Spleen (tissue), 7 donors: ENCODE results near the gene ABCG4.

Experiments
- POLR2A ChIP-seq, 3 donors: fragments of 450-650 bp; IDR thresholded peaks; one replicate each; pipeline ENCODE4 v1.5.1; 2017; ENCODE audit warnings: antibody characterized with exemption in 3 of 3, mild to moderate bottlenecking in 1 of 3
- POLR2AphosphoS5 ChIP-seq, 3 donors: sonication (generic); formaldehyde crosslinking; IDR thresholded peaks; one replicate each; pipeline ENCODE4 v1.5.1; 2017; ENCODE audit warnings: antibody characterized with exemption in 3 of 3
- TF ChIP-seq, protein P1 (sequence below), 11 experiments: fragments of 200-600 bp in 7 of 11; fragments of 450-650 bp in 4 of 11; sonication (generic) in 4 of 11; IDR thresholded peaks in 8 of 11; conservative IDR thresholded peaks in 3 of 11; 1 replicate in 7 of 11; 2 replicates in 4 of 11; pipeline versions ENCODE4 v1.4.0 to v1.8.0; 2016 to 2021; ENCODE audit warnings: antibody characterized with exemption in 11 of 11, inconsistent platforms in 4 of 11, mild to moderate bottlenecking in 1 of 11
- donor health status: DM: no; HTN: no; CAD: no; lungs with moderate emphysema.
- donor health status: DM: no; HTN: no; CAD: no.
- donor health status: DM: no; HTN: no; CAD: no.

DNA sequence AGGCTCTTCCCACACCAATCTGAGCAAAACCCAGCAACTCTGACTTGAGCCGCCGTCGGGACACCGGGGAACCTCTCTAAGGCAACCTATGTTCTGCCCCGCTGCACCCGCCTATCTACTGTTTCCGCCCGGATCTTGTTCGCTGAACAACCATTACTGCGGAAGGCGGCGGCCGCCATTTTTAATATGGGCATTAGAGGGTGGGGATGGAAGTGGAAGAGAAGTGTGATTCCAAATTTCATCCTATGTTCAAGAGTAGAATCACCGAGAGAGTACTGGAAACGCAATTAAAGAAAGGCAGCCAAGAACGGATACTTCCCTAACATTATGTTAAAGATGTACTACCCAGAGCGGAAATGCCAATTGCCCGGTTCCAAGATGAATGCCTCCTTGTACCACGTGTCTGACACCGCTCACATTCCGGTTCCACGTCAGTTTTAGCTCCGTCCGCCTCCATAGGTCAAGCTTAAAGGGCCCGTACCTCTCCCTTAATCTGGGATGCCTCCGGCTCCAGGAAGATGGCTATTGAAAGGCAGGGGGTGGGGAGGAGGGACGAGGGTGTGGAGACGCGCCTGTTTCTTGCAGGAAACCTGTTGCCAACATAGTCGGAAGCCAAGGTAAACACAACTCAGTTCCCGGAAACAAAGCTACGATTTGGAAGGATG, 47.0 kb upstream of the ABCG4 start, which contains the start of gene DPAGT1:
- TF ChIP-seq, protein P1, sequence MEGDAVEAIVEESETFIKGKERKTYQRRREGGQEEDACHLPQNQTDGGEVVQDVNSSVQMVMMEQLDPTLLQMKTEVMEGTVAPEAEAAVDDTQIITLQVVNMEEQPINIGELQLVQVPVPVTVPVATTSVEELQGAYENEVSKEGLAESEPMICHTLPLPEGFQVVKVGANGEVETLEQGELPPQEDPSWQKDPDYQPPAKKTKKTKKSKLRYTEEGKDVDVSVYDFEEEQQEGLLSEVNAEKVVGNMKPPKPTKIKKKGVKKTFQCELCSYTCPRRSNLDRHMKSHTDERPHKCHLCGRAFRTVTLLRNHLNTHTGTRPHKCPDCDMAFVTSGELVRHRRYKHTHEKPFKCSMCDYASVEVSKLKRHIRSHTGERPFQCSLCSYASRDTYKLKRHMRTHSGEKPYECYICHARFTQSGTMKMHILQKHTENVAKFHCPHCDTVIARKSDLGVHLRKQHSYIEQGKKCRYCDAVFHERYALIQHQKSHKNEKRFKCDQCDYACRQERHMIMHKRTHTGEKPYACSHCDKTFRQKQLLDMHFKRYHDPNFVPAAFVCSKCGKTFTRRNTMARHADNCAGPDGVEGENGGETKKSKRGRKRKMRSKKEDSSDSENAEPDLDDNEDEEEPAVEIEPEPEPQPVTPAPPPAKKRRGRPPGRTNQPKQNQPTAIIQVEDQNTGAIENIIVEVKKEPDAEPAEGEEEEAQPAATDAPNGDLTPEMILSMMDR (IDR thresholded peaks at IDR 0.05 in 8 of 11, conservative IDR thresholded peaks at IDR 0.05 in 3 of 11) = no peak
- TF ChIP-seq POLR2A (IDR thresholded peaks at IDR 0.05) = peak in 1 of 3 donors; percentile 57
- peak; percentile 6 to 82 (median 73) for TF ChIP-seq POLR2AphosphoS5 (IDR thresholded peaks at IDR 0.05)
